Stimulated activated CD8-positive, alpha-beta memory T cell treated with anti-CD3 and anti-CD28 coated beads, Interleukin-4, amount 100 ng/mL, for 4 hours (primary cell): ENCODE data around the gene RBM47.
"Not testable (repeated sequence)": the region's sequence is repeated elsewhere in the genome, so short reads cannot be mapped to it uniquely, and the experiment has no call there.

Experiments used
- DNase-seq, 2 donors: peaks; one replicate each; pipeline ENCODE4 v3.0.0-alpha.2; 2020; ENCODE audit warnings: low read depth in 2 of 2, low spot score in 1 of 2

RBM47 gene

DNA sequence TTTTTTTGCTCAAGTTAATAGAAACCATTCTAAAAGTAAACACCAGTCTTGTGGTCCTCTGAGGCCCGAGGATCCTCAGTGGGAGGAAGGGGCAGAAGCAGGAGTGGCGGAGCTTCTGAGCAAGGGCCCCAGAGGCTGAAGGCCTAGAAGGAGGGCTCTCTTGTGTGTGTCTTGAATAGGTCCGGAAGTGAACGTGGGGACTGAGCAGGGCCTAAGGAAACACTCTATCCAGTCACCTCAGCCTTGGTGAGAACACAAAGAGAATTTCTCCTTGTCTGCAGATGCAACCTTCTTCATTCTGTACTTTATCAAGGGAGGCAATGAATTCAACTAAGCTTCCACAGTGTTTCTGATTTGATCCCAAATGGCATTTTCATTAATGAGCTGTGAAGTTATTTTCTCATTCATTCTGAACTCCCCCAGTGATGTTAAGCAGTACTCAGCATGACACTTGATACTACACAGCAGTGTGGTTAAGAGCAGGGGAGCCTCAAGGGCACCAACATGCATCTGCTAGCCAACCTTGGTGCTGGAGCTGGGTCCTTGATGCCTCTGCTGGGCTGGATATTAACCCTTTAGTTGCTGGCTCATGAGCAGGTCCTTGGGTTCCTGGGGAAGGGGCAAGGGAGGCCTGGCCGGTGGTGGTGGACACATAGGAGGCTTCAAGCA, 64.7 kb downstream of the RBM47 start:
- DNase-seq = no peak

DNA sequence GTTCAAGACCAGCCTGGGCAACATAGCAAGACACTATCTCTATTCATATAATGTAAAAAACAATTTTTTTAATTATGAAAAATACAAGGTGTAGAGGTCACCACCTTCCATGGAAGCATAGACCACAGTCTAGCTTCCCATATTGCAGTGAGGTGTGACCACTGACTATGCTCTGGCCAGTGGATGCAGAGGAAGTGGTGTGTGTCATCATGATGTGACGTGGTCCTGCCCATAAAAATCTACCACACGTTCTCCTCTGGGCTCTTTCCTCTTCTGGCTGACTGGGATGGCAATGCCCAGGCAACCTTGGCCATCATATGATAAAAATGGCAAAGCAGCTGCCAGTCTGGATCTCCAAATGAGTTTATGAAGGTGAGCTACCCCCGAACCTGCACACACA, 65.7 kb downstream of the RBM47 start:
- no peak for DNase-seq

DNA sequence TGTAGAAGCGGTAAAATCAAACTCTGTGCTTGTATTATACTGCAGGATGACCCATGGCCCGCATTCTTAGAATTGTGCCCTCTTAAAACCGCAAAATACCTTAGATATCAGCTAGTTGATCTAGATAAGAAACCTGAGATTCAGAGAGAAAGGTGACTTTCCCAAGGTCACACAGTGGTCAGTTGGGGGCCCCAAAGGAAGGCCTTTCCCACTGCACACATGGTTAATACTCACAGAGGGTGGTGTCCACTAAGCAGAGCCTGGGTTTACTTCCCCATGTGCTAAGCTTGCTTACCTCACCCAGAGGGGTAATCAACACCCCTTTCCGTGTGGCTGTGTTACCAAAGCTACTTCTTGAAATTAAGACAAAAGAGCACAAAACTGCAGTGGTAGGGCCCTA, 66.3 kb downstream of the RBM47 start:
- no peak for DNase-seq

GRCh38 chr4:40562681-40563080, 67.0 kb downstream of the RBM47 start:
- DNase-seq = no peak

DNA sequence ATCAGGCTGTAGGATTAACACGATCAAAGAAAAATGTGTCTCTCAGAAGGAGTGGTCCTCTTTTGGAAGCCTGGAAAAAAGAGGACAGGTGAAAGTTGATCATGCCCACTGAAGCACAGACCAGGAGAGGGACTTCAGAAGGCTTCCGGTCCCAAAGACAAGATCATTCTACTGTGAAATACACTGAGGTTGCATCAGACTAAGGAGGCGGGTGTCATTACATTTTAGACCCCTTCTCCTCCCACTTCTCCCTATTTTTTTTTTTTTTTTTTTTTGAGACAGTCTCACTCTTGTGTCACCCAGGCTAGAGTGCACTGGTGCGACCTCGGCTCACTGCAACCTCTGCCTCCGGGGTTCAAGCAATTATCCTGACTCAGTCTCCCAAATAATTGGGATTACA, 67.5 kb downstream of the RBM47 start:
- DNase-seq = no peak

DNA sequence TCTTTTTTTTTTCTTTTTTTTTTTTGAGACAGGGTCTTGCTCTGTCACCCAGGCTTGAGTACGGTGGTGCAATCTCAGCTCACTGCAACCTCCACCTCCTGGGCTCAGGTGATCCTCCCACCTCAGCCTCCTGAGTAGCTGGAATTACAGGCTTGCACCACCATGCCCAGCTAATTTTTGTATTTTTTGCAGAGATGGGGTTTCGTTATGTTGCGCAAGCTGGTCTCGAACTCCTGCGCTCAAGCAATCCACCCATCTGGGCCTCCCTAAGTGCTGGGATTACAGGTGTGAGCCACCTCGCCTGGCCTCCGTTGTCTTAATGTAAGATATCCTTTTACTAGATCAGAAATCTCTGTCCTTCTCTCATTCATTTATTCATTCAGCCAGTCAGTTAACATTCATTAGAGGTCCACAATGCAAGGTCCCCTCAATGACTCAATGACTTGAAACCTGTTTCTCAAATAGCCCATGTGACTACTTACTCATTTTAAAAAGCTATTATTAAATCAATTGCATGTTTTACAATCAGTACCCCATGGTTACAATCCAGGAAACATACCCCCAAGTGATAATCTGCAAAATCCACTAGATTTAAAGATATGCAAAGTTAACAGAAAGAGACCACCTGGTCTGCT, 68.0 kb downstream of the RBM47 start:
- not testable (repeated sequence) for DNase-seq

DNA sequence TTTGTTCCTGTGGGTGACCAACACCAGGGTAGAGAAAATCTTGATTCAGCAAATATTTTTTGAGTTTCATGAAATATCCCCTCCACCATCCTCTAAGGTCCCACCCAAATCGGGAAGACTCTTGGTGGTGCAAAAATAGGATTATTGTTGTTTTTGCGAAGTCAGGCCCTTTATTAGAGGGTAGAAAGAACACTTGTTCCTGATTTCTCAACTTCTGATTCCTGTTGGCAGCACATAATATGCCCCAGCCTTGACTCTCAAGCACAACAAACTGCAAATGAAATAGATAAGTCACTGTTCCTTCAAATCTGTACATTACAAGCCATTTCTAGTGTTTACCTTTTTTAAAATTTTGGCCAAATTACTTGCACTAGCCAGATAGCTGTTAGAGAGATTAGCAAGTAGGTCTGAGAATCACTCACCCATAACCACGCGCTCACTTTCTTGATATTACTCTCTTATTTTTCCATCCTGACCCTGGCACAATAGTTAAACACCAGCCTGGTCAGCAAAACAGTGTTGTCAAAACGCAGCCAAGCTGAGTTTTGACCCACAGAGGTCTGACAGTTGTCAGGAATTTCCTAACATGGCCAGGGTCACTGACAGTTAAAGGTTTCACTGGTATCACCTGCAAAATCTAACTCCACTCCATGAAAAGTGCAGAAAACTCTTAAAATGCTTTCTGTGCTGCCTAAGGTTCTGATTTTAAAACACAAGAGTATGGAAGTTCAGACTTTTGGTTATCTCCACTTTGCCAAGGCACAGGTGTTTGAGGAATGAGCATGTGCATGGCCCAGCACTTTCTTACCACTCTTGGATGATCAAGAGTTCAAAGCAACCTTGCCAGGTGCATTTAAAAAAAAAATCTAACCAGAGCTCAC, 69.8 kb downstream of the RBM47 start:
- DNase-seq = no peak

GRCh38 chr4:40557736-40558135, 71.9 kb downstream of the RBM47 start:
- DNase-seq = no peak

DNA sequence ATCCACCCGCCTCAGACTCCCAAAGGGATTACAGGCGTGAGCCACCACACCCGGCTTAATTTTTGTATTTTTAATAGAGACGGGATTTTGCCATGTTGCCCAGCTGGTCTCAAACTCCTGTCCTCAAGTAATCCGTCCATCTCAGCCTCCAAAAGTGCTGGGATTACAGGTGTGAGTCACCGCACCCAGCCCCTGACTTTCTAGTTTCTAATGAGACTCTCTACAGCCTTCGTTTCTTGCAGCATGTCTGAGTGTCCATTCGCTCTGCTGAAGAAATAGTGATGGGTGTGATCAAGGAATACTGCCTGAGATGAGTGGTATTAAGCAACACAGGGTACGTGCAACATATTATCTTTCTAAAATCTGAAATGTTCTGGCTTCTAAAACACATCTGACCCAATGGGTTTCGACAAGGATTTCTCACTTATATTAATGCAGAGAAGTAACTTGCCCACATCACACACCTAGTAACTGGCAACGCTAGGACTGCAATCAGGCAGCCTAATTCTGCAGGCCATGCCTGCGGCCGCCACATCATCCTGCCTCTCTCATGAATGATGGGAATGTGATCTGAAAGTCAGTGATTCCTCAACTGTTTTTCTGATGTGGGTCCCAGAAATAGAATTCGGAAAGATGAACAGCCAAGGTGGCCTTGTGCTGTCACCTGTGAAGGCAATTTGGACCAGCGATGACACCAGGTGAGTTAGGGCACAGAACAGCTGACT, 74.3 kb downstream of the RBM47 start:
- no peak for DNase-seq

- not testable (repeated sequence) for DNase-seq
These were observed 75.0 kb downstream of the RBM47 start for GRCh38 chr4:40554641-40555040.

- DNase-seq = no peak
These were observed 75.7 kb downstream of the RBM47 start for GRCh38 chr4:40553995-40554394.

GRCh38 chr4:40552536-40552935, 77.1 kb downstream of the RBM47 start:
- no peak for DNase-seq

DNA sequence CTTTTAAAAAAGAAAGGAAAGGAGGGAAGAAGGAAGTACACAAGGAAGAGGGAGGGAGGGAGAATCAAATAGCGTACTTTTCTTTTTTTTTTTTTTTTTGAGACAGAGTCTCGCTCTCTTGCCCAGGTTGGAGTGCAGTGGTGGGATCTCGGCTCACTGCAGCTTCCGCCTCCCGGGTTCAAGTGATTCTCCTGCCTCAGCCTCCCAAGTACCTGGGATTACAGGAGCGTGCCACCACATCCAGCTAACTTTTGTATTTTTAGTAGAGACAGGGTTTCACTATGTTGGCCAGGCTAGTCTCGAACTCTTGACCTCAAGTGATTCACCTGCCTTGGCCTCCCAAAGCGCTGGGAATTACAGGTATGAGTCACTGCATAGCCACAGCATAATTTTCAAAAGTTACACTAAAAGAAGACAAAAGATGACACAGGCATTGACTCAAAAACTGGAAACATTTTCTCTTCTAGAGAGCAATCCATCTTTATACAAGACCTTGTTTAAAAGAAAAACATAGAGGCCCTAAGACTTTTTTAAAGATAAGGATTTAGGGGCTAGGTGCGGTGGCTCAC, 78.0 kb downstream of the RBM47 start:
- not testable (repeated sequence) for DNase-seq

GRCh38 chr4:40550948-40551462, 78.7 kb downstream of the RBM47 start:
- no peak for DNase-seq

- no peak for DNase-seq
These were observed 79.5 kb downstream of the RBM47 start for GRCh38 chr4:40550196-40550595.

DNA sequence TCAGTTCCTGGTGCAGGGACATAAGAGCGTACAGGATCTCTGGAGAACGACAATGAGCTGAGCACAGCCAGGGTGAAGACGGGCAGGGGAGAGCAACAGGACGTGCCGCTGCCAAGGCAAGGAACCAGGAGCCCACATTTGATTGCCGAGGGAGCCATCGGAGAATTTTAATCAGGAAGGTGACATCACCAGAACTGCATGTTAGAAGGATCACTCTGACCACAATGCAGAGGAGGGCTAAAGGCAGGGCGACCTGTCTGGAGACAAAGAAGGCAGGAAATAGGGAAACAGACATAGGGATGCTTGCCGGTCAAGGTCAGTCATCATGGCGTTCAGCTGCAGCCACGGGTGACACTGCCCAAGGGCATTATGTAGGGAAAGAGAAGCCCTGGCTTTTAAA, 81.4 kb downstream of the RBM47 start:
- DNase-seq = no peak

GRCh38 chr4:40547789-40548132, 81.9 kb downstream of the RBM47 start:
- DNase-seq = no peak

- no peak for DNase-seq
These were observed 82.5 kb downstream of the RBM47 start for GRCh38 chr4:40546969-40547788.

DNA sequence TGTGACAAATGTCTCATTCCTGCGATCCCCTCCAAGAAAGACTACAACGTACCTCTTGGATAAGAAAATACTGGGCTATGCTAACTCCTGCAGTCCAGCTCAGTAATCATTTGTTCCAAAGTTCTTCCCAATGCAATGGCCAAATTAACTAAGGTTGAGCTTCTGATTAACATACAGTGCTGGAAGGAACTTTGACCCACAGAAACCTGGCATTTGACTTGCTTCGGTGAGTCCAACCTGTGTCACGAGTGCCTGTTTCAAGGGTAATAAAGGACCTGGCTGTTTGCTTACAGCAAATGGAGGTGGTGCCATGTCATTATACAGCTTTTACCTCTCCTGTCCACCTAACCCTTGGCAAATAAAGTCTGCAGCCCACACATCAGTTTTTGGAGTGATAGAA, 83.2 kb downstream of the RBM47 start:
- DNase-seq = no peak

- not testable (repeated sequence) for DNase-seq
These were observed 84.2 kb downstream of the RBM47 start for GRCh38 chr4:40545487-40545886.
